ENCODE results near the gene CD34. TPM values are rescaled to one million over a fixed set of nuclear protein-coding genes. Genes with fewer than 3 reads are reported as not detected.

Gene CD34
- total RNA-seq, 1 experiment from 2014 or later, result 0.35 TPM

- Histone ChIP-seq H3K9ac (ENCODE audit: extremely low read depth, insufficient read length, low read length) (no peak overlapping the region), H3K56ac (ENCODE audit: insufficient read length, low read depth, low read length) (no peak overlapping the region), H2BK12ac (ENCODE audit: insufficient read length, low read depth, low read length) (no peak overlapping the region), H3T11ph (ENCODE audit: low read length) (no peak overlapping the region), H3K79me2 (ENCODE audit: insufficient read depth, low read length) (no peaks in the 10 kb centered on the region), H3K14ac (ENCODE audit: insufficient read depth, low read length) (no peak overlapping the region), H2BK120ac (ENCODE audit: low read depth, low read length, poor library complexity, severe bottlenecking) (no peak overlapping the region), H4K8ac (replicated peaks; ENCODE audit: insufficient read length, low read depth, low read length) (no peak overlapping the region), H3K18ac (ENCODE audit: insufficient read length, low read depth, low read length) (no peak overlapping the region), H2AK5ac (ENCODE audit: insufficient read length, low read length) (no peak overlapping the region), H3K79me1 (ENCODE audit: insufficient read depth, low read depth, low read length, poor library complexity, severe bottlenecking) (no peaks in the 10 kb centered on the region), H4K91ac (ENCODE audit: insufficient read length, low read depth, low read length) (no peak overlapping the region), H4K20me1 (ENCODE audit: control insufficient read depth, insufficient read depth, insufficient read length) (no peaks in the 10 kb centered on the region), H3K4me2 (ENCODE audit: insufficient read depth, insufficient read length, low read length) (no peak overlapping the region), H3K23ac (ENCODE audit: insufficient read length, low read depth, low read length) (no peak overlapping the region), H3K9me3 (ENCODE audit: control insufficient read depth, low read depth, low read length) (no peaks in the 10 kb centered on the region), H4K5ac (ENCODE audit: insufficient read length, low read depth, low read length) (no peak overlapping the region), H2BK20ac (ENCODE audit: low read depth, low read length, poor library complexity, severe bottlenecking) (no peak overlapping the region), H2BK5ac (ENCODE audit: insufficient read length, low read length) (no peak overlapping the region), H3K4me1 (ENCODE audit: insufficient read depth, low read length) (no peaks in the 10 kb centered on the region), H3K27me3 (ENCODE audit: insufficient read depth, low read length) (no peaks in the 10 kb centered on the region), H3K4ac (ENCODE audit: low read depth, low read length) (no peak overlapping the region), H3K23me2 (ENCODE audit: insufficient read length, low read depth, low read length, poor library complexity, severe bottlenecking) (no peaks in the 10 kb centered on the region), H2AFZ (ENCODE audit: low read length) (no peak overlapping the region), H3K27ac (ENCODE audit: insufficient read length, low read depth, low read length) (no peak overlapping the region), H2BK15ac (ENCODE audit: low read depth, low read length) (no peak overlapping the region)
- Mint-ChIP-seq H3K4me3 (no peak overlapping the region), H3K27me3 (ENCODE audit: low read depth) (peaks cover 15% of the 10 kb centered on the region), H3K36me3 (ENCODE audit: insufficient read depth in 1 of 3, low read depth in 3 of 3) (no peaks in the 10 kb centered on the region), H3K27ac (no peak overlapping the region), H3K9me3 (no peaks in the 10 kb centered on the region), H3K4me1 (no peaks in the 10 kb centered on the region)
- no CpG with 5 or more reads among the region's 6 CpGs for WGBS (ENCODE audit: extremely low coverage, insufficient read length, low lambda C conversion rate)
- DNase-seq, result no peak
- no peak for TF ChIP-seq CTCF (conservative IDR thresholded peaks at IDR 0.05)
These were observed 19.8 kb downstream of the CD34 start for GRCh38 chr1:207891148-207891547.

Data from H9 (cell line).